Type B pancreatic cell (in vitro differentiated cells): ENCODE results near the gene ASCC3. TPM values are rescaled to one million over a fixed set of nuclear protein-coding genes. Genes with fewer than 3 reads are reported as not detected.

Experiments
- DNase-seq: peaks from one replicate; pipeline ENCODE4 v3.0.0; 2021; ENCODE audit warnings: mixed read lengths; ENCODE audit not compliant: unreplicated experiment; ENCODE audit errors: extremely low spot score
- H3K27ac Mint-ChIP-seq: 2 replicates; pipeline ENCODE4 v1.8.0; 2021; ENCODE audit warnings: mild to moderate bottlenecking, mixed read lengths
- H3K27me3 Mint-ChIP-seq: 2 replicates; pipeline ENCODE4 v1.8.0; 2021; ENCODE audit warnings: mixed read lengths
- H3K36me3 Mint-ChIP-seq: 2 replicates; pipeline ENCODE4 v1.8.0; 2021; ENCODE audit warnings: mixed read lengths
- H3K4me1 Mint-ChIP-seq: one replicate; pipeline ENCODE4 v1.8.0; 2021; ENCODE audit warnings: mixed read lengths; ENCODE audit not compliant: unreplicated experiment
- H3K4me3 Mint-ChIP-seq: 2 replicates; pipeline ENCODE4 v1.8.0; 2021; ENCODE audit warnings: mild to moderate bottlenecking, mixed read lengths
- H3K9me3 Mint-ChIP-seq: 2 replicates; pipeline ENCODE4 v1.8.0; 2021; ENCODE audit warnings: mixed read lengths
- long read RNA-seq: library from polyadenylated mRNA; unstranded; transcript quantifications from one replicate; pipeline ENCODE4 v2.0.0, GENCODE V29; 2020
- total RNA-seq: library from RNA; stranded (reverse); gene quantifications from 2 replicates; pipeline ENCODE4 v1.2.1, GENCODE V29; 2021; ENCODE audit warnings: low replicate concordance
- TF ChIP-seq, protein P1 (sequence below): fragments of 200-600 bp; sonication (generic); conservative IDR thresholded peaks from 2 replicates; pipeline ENCODE4 v1.5.0; 2021; ENCODE audit warnings: antibody characterized with exemption, mild to moderate bottlenecking

The ASCC3 gene, protein sequence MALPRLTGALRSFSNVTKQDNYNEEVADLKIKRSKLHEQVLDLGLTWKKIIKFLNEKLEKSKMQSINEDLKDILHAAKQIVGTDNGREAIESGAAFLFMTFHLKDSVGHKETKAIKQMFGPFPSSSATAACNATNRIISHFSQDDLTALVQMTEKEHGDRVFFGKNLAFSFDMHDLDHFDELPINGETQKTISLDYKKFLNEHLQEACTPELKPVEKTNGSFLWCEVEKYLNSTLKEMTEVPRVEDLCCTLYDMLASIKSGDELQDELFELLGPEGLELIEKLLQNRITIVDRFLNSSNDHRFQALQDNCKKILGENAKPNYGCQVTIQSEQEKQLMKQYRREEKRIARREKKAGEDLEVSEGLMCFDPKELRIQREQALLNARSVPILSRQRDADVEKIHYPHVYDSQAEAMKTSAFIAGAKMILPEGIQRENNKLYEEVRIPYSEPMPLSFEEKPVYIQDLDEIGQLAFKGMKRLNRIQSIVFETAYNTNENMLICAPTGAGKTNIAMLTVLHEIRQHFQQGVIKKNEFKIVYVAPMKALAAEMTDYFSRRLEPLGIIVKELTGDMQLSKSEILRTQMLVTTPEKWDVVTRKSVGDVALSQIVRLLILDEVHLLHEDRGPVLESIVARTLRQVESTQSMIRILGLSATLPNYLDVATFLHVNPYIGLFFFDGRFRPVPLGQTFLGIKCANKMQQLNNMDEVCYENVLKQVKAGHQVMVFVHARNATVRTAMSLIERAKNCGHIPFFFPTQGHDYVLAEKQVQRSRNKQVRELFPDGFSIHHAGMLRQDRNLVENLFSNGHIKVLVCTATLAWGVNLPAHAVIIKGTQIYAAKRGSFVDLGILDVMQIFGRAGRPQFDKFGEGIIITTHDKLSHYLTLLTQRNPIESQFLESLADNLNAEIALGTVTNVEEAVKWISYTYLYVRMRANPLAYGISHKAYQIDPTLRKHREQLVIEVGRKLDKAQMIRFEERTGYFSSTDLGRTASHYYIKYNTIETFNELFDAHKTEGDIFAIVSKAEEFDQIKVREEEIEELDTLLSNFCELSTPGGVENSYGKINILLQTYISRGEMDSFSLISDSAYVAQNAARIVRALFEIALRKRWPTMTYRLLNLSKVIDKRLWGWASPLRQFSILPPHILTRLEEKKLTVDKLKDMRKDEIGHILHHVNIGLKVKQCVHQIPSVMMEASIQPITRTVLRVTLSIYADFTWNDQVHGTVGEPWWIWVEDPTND (N-terminal part only)
- total RNA-seq: 46.0 and 51.2 TPM in 2 replicates
- long read RNA-seq, transcript ASCC3-203 (4 exons, 3,433 nt): major isoform, 6 of 56 reads
- long read RNA-seq, partial matches to known transcripts: 43 of 56 reads
- long read RNA-seq, other reads (novel, unspliced or antisense): 5 of 56 reads

DNA sequence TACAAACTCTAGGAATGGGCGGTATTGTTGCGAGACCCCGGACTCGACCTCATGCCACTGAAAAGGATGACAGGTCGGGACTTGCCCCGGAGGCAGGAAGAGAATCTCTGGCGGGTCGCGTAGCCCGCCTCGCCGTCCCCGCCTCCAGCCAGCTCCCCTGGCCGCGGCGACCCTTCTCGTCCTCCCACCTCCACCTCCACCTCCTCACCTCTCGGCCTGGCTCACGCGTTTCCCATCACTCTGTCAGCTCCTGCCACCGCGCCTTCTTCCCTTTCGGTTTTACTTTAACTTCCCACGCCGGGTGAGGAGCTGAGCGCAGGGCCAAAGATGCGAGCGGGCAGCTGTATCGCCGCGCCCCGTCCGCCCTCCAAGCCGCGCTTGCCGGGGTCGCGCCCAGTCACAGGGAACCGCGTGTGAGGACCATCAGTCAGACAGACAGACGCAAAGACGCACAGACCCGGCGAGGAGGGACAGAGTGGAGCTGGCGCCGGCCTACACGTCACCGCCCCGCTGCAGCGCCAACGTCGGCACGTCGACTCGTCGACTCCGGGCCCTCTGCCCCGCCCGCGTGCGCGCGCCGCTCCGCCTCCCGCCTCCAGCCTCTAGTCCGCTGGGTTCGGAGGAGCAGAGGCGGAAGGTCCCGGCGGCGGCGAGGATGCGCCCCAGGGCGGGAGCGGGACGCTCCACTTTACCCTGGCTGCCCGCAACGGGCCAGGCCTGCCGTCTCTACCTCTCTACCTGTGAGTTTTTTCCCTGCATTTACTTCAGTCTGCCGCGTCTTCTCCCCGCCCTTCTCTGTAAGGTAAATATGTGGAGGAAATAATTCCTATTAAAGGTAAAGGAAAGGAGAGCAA, at the start of gene ASCC3:
TSS of gene ASCC3 (minus strand) at position 477 of the 854 bp plus-strand sequence. CDS start 13,332 bp downstream, outside the sequence.
- peak within 1 kb of the TSS; percentile 90 for H3K27ac Mint-ChIP-seq
- H3K36me3 Mint-ChIP-seq: no peaks in the 10 kb centered on the region
- H3K9me3 Mint-ChIP-seq: no peaks in the 10 kb centered on the region
- H3K27me3 Mint-ChIP-seq: no peaks in the 10 kb centered on the region
- H3K4me1 Mint-ChIP-seq: peaks cover 12% of the 10 kb centered on the region
- H3K4me3 Mint-ChIP-seq: peak within 1 kb of the TSS; percentile 99
- TF ChIP-seq, protein P1, sequence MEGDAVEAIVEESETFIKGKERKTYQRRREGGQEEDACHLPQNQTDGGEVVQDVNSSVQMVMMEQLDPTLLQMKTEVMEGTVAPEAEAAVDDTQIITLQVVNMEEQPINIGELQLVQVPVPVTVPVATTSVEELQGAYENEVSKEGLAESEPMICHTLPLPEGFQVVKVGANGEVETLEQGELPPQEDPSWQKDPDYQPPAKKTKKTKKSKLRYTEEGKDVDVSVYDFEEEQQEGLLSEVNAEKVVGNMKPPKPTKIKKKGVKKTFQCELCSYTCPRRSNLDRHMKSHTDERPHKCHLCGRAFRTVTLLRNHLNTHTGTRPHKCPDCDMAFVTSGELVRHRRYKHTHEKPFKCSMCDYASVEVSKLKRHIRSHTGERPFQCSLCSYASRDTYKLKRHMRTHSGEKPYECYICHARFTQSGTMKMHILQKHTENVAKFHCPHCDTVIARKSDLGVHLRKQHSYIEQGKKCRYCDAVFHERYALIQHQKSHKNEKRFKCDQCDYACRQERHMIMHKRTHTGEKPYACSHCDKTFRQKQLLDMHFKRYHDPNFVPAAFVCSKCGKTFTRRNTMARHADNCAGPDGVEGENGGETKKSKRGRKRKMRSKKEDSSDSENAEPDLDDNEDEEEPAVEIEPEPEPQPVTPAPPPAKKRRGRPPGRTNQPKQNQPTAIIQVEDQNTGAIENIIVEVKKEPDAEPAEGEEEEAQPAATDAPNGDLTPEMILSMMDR: no peak
- peak; percentile 92 for DNase-seq

DNA sequence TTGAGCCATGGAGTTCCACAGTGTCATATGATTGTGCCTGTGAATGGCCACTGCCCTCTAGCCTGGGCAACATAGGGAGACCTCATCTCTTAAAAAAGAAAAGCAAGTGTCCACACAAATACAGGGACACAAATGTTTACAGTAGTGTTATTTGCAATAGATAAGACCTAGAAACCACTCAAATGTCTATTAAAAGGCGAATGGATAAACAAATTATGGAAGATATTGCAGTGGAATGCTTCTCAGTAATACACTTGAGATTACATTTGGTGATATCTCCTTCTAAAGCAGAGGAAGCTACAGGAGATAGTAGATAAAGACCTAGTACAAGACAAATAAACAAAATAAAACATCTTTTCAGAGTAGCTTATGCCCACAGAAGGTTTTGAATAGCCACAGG, 44.6 kb upstream of the ASCC3 start:
- H3K27ac Mint-ChIP-seq: no peak overlapping the region
- H3K27me3 Mint-ChIP-seq: no peaks in the 10 kb centered on the region
- no peak for DNase-seq
- H3K4me3 Mint-ChIP-seq: no peak overlapping the region
- H3K9me3 Mint-ChIP-seq: peaks cover under 1% of the 10 kb centered on the region
- no peaks in the 10 kb centered on the region for H3K36me3 Mint-ChIP-seq
- TF ChIP-seq, protein P1: no peak
- H3K4me1 Mint-ChIP-seq: no peaks in the 10 kb centered on the region

DNA sequence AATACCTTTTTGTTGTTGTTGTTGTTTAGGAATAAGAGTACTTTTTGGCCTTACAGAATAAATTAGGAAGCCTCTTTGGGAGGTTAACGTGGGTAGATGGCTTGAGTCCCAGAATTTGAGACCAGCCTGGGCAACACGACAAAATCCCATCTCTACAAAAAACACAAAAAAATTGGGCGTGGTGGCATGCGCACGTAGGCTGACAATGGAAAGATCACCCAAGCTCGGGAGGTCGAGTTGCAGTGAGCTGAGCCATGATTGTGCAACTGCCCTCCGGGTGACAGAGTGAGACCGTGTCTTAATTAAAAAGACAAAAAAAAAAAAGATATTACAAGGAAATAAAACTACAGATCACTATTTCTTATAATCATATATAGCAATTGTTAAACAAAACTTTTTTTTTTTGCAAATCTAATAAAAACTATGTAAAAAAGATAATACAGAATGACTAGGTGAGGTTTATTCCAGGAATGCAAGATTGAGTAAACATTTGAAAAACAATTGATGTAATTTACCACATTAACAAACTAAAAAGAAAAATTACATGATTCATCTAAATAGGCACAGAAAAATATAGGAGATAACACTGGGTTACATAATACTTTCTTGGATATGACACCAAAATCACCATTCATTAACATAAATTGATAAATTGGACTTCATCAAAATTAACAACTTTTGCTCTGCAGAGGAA, 43.6 kb upstream of the ASCC3 start:
- TF ChIP-seq, protein P1: no peak
- no peak overlapping the region for H3K27ac Mint-ChIP-seq
- H3K4me3 Mint-ChIP-seq: no peak overlapping the region
- no peaks in the 10 kb centered on the region for H3K9me3 Mint-ChIP-seq
- no peaks in the 10 kb centered on the region for H3K27me3 Mint-ChIP-seq
- H3K4me1 Mint-ChIP-seq: no peaks in the 10 kb centered on the region
- DNase-seq: no peak
- H3K36me3 Mint-ChIP-seq: no peaks in the 10 kb centered on the region

DNA sequence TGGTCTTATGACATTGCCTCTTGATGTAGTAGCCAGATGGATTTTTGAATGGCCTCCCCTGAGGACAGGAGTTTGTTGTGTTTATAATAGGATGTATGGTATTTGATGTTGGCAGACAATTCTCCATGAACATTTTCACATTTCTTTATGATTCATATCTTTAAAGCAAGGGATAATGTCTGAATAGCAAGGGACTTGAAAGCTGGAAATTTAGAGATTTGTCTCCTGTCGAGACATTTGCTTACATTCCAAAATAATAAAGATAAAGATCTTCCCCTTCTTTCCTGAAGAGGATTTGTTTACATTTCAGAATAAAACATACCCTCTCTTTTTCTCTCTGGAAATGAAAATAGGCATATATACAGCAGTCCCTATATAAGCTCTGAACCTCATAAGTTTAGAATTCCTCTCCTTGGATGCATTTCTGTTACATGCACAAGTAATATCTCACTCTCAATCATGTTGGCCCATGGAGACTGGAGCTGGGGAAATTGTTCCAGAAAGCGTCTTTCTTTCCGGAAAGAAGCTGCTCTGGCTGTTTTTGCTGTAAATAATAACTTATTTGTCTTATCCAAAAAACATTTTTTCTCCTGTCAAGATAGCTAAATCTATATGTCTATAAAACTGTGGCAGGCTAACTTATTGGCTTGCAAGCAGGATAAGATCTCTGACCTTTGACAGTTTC, 42.5 kb upstream of the ASCC3 start:
- Mint-ChIP-seq H3K4me1 (no peaks in the 10 kb centered on the region), H3K9me3 (no peaks in the 10 kb centered on the region), H3K36me3 (no peaks in the 10 kb centered on the region), H3K27me3 (no peaks in the 10 kb centered on the region), H3K27ac (no peak overlapping the region), H3K4me3 (no peak overlapping the region)
- no peak for DNase-seq
- TF ChIP-seq, protein P1: no peak
